Common myeloid progenitor, CD34-positive (primary cell): ENCODE data around the gene TDG.
A peak's percentile ranks its signal among the peaks of the same experiment; 100 is the strongest.

ENCODE experiments used
- CTCF ChIA-PET: fragments of 350-600 bp; sonication (Branson Sonifier 250); formaldehyde crosslinking; loops from one replicate; lab custom pipeline; 2021; ENCODE audit warnings: antibody characterized with exemption; lab: Charles Lee
- POLR2A ChIA-PET: fragments of 350-600 bp; sonication (Branson Sonifier 250); formaldehyde crosslinking; loops from one replicate; lab custom pipeline; 2021; ENCODE audit warnings: antibody characterized with exemption; lab: Charles Lee
- DNase-seq, 3 donors: peaks; one replicate each; pipeline versions ENCODE4 v3.0.0 to v3.0.0-alpha.2; 2013
- H3K27ac ChIP-seq, 2 experiments: 1 replicate in 1 of 2; 2 replicates in 1 of 2; pipeline ENCODE4 v1.7.0; 2013; ENCODE audit warnings: inconsistent platforms in 2 of 2, low read length in 2 of 2, mild to moderate bottlenecking in 2 of 2, low read depth in 1 of 2, moderate library complexity in 1 of 2; ENCODE audit not compliant: severe bottlenecking in 2 of 2, insufficient read depth in 1 of 2, poor library complexity in 1 of 2
- H3K27me3 ChIP-seq, 5 experiments: replicated peaks in 2 of 5; 1 replicate in 3 of 5; 2 replicates in 2 of 5; pipeline versions ENCODE4 v1.6.1 to v1.7.0; 2013; ENCODE audit warnings: low read length in 4 of 5, mild to moderate bottlenecking in 2 of 5, moderate library complexity in 2 of 5, inconsistent platforms in 1 of 5; ENCODE audit not compliant: insufficient read depth in 5 of 5, control insufficient read depth in 4 of 5
- H3K36me3 ChIP-seq, 4 experiments: 1 replicate in 2 of 4; 2 replicates in 2 of 4; pipeline versions ENCODE4 v1.6.1 to v1.7.0; 2013; ENCODE audit warnings: low read length in 3 of 4, control low read depth in 1 of 4, mild to moderate bottlenecking in 1 of 4; ENCODE audit not compliant: control insufficient read depth in 4 of 4, insufficient read depth in 4 of 4
- H3K4me1 ChIP-seq, 4 experiments: 1 replicate in 3 of 4; 2 replicates in 1 of 4; pipeline versions ENCODE4 v1.6.1 to v1.7.1; 2013; ENCODE audit warnings: low read length in 3 of 4, mild to moderate bottlenecking in 3 of 4, control low read depth in 1 of 4, inconsistent platforms in 1 of 4, moderate library complexity in 1 of 4; ENCODE audit not compliant: control insufficient read depth in 4 of 4, insufficient read depth in 4 of 4; ENCODE audit errors: control extremely low read depth in 1 of 4
- H3K4me3 ChIP-seq, 7 experiments: 1 replicate in 4 of 7; 2 replicates in 3 of 7; pipeline versions ENCODE4 v1.5.1 to v1.7.0; 2013; ENCODE audit warnings: mild to moderate bottlenecking in 7 of 7, low read length in 6 of 7, moderate library complexity in 6 of 7, inconsistent platforms in 2 of 7, low read depth in 2 of 7, control low read depth in 1 of 7; ENCODE audit not compliant: insufficient read depth in 4 of 7, control insufficient read depth in 1 of 7; ENCODE audit errors: extremely low read depth in 1 of 7
- H3K9me3 ChIP-seq, 5 experiments: 1 replicate in 4 of 5; 2 replicates in 1 of 5; pipeline versions ENCODE4 v1.6.1 to v1.7.1; 2013; ENCODE audit warnings: low read length in 4 of 5, mild to moderate bottlenecking in 2 of 5, inconsistent platforms in 1 of 5, low read depth in 1 of 5, moderate library complexity in 1 of 5; ENCODE audit not compliant: control insufficient read depth in 4 of 5, insufficient read depth in 2 of 5; ENCODE audit errors: control extremely low read depth in 1 of 5
- WGBS: methylation state at CpG from one replicate; pipeline ENCODE4 v1.1.5; 2013; ENCODE audit not compliant: insufficient coverage; 5-methylcytosine and 5-hydroxymethylcytosine counted together

Gene TDG

DNA sequence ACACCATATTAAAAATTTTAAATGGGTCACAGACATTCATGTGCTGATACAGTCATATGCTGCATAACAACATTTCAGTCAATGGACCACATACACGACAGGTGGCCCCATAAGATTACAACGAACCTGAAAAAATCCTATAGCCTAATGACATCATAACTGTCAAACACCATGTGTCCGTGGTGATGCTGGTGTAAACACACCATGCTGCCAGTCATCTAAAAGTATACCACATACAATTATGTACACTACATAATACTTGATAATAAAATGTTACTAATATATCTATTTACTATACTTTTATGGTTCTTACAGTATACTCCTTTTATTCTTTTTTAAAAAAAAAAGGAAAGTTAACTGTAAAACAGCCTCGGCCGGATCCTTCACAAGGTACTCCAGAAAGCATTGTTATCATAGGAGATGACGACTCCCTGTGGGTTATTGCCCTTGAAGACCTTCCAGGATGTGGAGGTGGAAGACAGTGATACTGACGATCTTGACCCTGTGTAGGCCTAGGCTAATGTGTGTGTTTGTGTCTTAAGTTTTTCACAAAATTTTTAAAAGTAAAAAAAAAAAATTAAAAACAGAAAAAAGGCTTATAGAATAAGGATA is 5.0 kb upstream of the TDG start:
- ChIA-PET CTCF (interaction anchor here (1.3 kb wide), 1 partner anchor 10 kb away, joined by 3 read pairs; no protein-coding TSS in a partner anchor), POLR2A (no interaction called here)
- H3K36me3 ChIP-seq: no peaks in the 10 kb centered on the region
- H3K27me3 ChIP-seq: no peaks in the 10 kb centered on the region
- H3K4me1 ChIP-seq: peaks cover 15 to 28% (median 21%) of the 10 kb centered on the region in 4 experiments
- 89% methylated on average over 3 of the region's 7 CpGs for WGBS
- H3K9me3 ChIP-seq: no peaks in the 10 kb centered on the region
- H3K27ac ChIP-seq: no peak overlapping the region
- H3K4me3 ChIP-seq: no peak overlapping the region
- peak; percentile 20 to 73 (median 49) for DNase-seq

DNA sequence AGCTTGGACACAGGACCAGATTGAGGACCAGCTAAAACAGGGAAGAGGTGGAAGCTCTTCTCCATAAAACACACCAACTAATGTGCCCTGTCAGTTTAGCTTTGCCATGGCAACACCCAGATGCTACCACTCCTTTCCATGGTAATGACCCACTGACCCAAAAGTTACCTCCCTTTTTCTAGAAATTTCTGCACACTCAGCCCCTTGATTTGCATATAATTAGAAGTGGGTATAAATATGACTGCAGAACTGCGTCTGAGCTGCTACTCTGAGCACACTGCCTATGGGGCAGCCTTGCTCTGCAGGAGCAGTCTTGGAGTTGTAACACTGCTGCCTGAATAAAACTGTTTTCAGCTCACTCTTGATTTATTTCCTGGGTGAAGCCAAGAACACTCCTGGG is 3.2 kb upstream of the TDG start:
- ChIA-PET CTCF (interaction anchor here (1.4 to 2.0 kb wide), 2 partner anchors 8 to 1105 kb away, joined by 3 to 9 read pairs; no protein-coding TSS in a partner anchor), POLR2A (interaction anchor here (1.0 to 1.8 kb wide), 2 partner anchors 11 to 33 kb away, joined by 4 to 6 read pairs; partner anchors contain the start of gene HSP90B1)

DNA sequence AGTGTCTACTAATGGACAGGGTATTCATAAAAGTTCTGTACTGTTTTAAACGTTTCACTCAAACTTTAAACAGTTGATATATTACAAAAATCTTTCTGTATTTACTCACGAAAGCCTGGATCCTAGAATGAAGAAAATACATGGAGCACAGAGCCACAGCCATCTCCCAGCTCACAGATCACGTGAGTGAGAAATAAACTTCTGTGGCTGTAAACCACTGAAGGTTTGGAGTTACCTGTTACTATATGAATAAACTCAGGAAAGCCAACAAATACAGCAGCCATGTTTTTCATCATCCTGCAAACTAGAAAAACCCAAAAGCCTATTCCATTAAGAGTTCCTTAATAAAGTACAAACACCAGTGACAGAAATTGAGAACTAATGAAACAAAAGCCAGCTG is 867 bp upstream of the TDG start:
- H3K4me1 ChIP-seq: peaks cover 7 to 26% (median 19%) of the 10 kb centered on the region in 4 experiments
- peaks cover 0 to 18% (median under 1%) of the 10 kb centered on the region in 4 experiments for H3K36me3 ChIP-seq
- no peak for DNase-seq
- H3K27ac ChIP-seq: peak overlapping the region; percentile 88 to 95
- H3K9me3 ChIP-seq: no peaks in the 10 kb centered on the region
- no peaks in the 10 kb centered on the region for H3K27me3 ChIP-seq
- CTCF ChIA-PET: interaction anchor here (0.6 to 2.0 kb wide), 7 partner anchors 9 to 146 kb away, joined by 3 to 9 read pairs (median 4); no protein-coding TSS in a partner anchor
- POLR2A ChIA-PET: interaction anchor here (1.1 to 2.4 kb wide), 5 partner anchors 8 to 80 kb away, joined by 3 to 37 read pairs (median 12); partner anchors contain the start of gene HSP90B1
- WGBS: no CpG with 5 or more reads among the region's 3 CpGs
- H3K4me3 ChIP-seq: peak overlapping the region in 6 of 7 experiments; percentile 79 to 98 (median 85)

More for the DNA sequence above, 3.2 kb upstream of the TDG start:
- H3K36me3 ChIP-seq: no peaks in the 10 kb centered on the region
- no peaks in the 10 kb centered on the region for H3K9me3 ChIP-seq
- H3K27me3 ChIP-seq: no peaks in the 10 kb centered on the region
- H3K4me1 ChIP-seq: peaks cover 7 to 26% (median 20%) of the 10 kb centered on the region in 4 experiments
- 78% methylated on average over 1 of the region's 1 CpG for WGBS
- no peak overlapping the region for H3K27ac ChIP-seq
- no peak overlapping the region for H3K4me3 ChIP-seq
- DNase-seq: no peak

DNA sequence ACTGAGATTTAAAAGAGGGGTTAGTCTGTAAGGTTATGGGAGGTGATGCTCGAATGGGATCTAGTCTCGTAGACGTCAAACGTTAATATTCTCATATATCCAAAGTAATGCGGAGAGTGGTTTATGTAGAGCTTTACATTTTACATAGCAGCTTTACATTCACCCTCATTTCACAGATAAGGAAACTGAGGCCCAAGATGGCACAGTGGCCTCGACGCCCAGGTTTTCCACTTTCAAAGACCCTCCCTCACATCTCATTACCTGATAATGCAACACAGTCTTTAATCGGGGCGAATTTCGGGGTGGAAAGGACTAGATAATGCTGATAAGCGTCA is 450 bp upstream of the TDG start:
- POLR2A ChIA-PET: interaction anchor here (0.6 to 2.4 kb wide), 8 partner anchors 9 to 81 kb away, joined by 3 to 37 read pairs (median 4); partner anchors contain the start of gene HSP90B1
- Histone ChIP-seq H3K9me3 (no peaks in the 10 kb centered on the region), H3K36me3 (peaks cover 0 to 18% (median under 1%) of the 10 kb centered on the region in 4 experiments), H3K4me1 (peaks cover 7 to 26% (median 19%) of the 10 kb centered on the region in 4 experiments), H3K4me3 (peak overlapping the region; percentile 67 to 98 (median 84)), H3K27ac (peak overlapping the region; percentile 88 to 95), H3K27me3 (no peaks in the 10 kb centered on the region)
- DNase-seq: no peak
- CTCF ChIA-PET: interaction anchor here (0.8 to 2.0 kb wide), 7 partner anchors 9 to 145 kb away, joined by 3 to 9 read pairs (median 4); a partner anchor contains a TSS
- 0% methylated on average over 4 of the region's 11 CpGs for WGBS

DNA sequence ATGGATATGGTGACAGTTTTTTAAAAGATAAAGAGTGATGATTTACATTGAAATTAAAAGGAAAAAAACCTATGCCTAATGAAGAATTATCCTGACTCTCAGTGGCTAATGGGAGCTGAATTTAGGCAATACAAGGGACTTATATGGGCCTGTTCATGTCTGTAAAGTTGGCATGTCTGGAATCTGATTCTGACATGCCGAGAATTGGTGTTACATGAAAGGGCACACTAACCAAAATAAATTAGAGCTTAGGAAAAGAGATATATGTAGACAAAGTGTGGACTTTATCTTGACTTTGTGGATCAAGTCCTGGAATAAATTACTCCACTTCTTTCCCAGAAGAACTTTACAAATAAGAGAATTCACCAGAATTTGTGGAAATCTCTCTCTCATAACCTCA is 1.1 kb downstream of the TDG start:
- H3K27ac ChIP-seq: peak overlapping the region; percentile 88 to 95
- H3K9me3 ChIP-seq: no peaks in the 10 kb centered on the region
- peaks cover 7 to 26% (median 19%) of the 10 kb centered on the region in 4 experiments for H3K4me1 ChIP-seq
- POLR2A ChIA-PET: interaction anchor here (2.0 to 2.4 kb wide), 2 partner anchors 10 to 37 kb away, joined by 25 to 37 read pairs; partner anchors contain the start of gene HSP90B1
- DNase-seq: no peak
- peaks cover 0 to 18% (median under 1%) of the 10 kb centered on the region in 4 experiments for H3K36me3 ChIP-seq
- H3K27me3 ChIP-seq: no peaks in the 10 kb centered on the region
- H3K4me3 ChIP-seq: peak overlapping the region in 6 of 7 experiments; percentile 79 to 98 (median 85)
- CTCF ChIA-PET: interaction anchor here (1.0 to 2.0 kb wide), 4 partner anchors 10 to 97 kb away, joined by 3 to 6 read pairs (median 4); no protein-coding TSS in a partner anchor
- no CpG with 5 or more reads among the region's 1 CpG for WGBS

DNA sequence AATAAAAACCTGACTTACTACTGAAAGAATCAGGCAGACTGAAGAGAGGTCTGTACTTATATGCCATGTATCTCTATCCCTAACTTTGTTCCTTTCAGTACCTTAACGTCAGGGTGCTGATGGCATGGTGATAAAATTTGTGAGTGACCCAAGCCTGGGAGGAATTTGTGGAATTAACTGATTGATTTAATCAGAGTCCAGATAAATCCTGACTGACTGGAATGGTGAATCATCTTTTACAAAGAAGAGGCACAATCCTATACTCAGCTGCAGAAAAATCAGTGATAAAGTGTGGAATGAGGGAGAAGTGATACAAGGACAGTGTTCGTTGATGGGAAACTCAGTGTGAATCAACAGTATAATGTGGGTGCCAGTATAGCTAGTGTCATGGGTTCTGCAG is 3.7 kb downstream of the TDG start:
- no peak for DNase-seq
- peaks cover 0 to 27% (median 5%) of the 10 kb centered on the region in 4 experiments for H3K36me3 ChIP-seq
- H3K4me1 ChIP-seq: peaks cover 5 to 24% (median 18%) of the 10 kb centered on the region in 4 experiments
- H3K9me3 ChIP-seq: no peaks in the 10 kb centered on the region
- WGBS: 100% methylated on average over 1 of the region's 2 CpGs
- no peak overlapping the region for H3K4me3 ChIP-seq
- H3K27ac ChIP-seq: no peak overlapping the region
- CTCF ChIA-PET: no interaction called here
- no peaks in the 10 kb centered on the region for H3K27me3 ChIP-seq
- POLR2A ChIA-PET: interaction anchor here (0.8 kb wide), 1 partner anchor 40 kb away, joined by 3 read pairs; no protein-coding TSS in a partner anchor
